ENCODE measurements around the gene DENND1A. TPM values are rescaled to one million over a fixed set of nuclear protein-coding genes. Genes with fewer than 3 reads are reported as not detected.

The DENND1A gene
- total RNA-seq, 1 donor from 2014 or later, result 18.5 TPM

- H3K27me3 Mint-ChIP-seq (ENCODE audit: insufficient read depth), result no peaks in the 10 kb centered on the region
Observed at GRCh38 chr9:123679330-123679987, 250.5 kb downstream of the DENND1A start.

GRCh38 chr9:123678878-123679329 lies 251.0 kb downstream of the DENND1A start:
- Mint-ChIP-seq H3K36me3 (ENCODE audit: low read depth) (no peaks in the 10 kb centered on the region), H3K4me1 (ENCODE audit: low read depth) (peaks cover 20% of the 10 kb centered on the region), H3K27ac (no peak overlapping the region), H3K9me3 (no peaks in the 10 kb centered on the region), H3K4me3 (no peak overlapping the region), H3K27me3 (ENCODE audit: insufficient read depth) (no peaks in the 10 kb centered on the region)
- DNase-seq (ENCODE audit: low spot score), result no peak
- intact Hi-C loops (cut with micrococcal nuclease), result no loop called here

More at GRCh38 chr9:123679330-123679987, 250.5 kb downstream of the DENND1A start:
- Mint-ChIP-seq H3K27ac (no peak overlapping the region), H3K9me3 (no peaks in the 10 kb centered on the region), H3K4me1 (ENCODE audit: low read depth) (peaks cover 26% of the 10 kb centered on the region), H3K4me3 (no peak overlapping the region), H3K36me3 (ENCODE audit: low read depth) (no peaks in the 10 kb centered on the region)
- DNase-seq (ENCODE audit: low spot score), result no peak
- intact Hi-C loops (cut with micrococcal nuclease), result no loop called here

GRCh38 chr9:123678038-123678877 lies 251.7 kb downstream of the DENND1A start:
- Mint-ChIP-seq H3K9me3 (peaks cover under 1% of the 10 kb centered on the region), H3K4me3 (no peak overlapping the region)
- intact Hi-C loops (cut with micrococcal nuclease), result no loop called here

GRCh38 chr9:123676869-123677268 lies 253.1 kb downstream of the DENND1A start:
- DNase-seq (ENCODE audit: low spot score), result no peak
- Mint-ChIP-seq H3K9me3 (peaks cover 7% of the 10 kb centered on the region), H3K36me3 (ENCODE audit: low read depth) (no peaks in the 10 kb centered on the region), H3K27ac (no peak overlapping the region), H3K4me1 (ENCODE audit: low read depth) (peaks cover 20% of the 10 kb centered on the region), H3K27me3 (ENCODE audit: insufficient read depth) (no peaks in the 10 kb centered on the region), H3K4me3 (no peak overlapping the region)
- intact Hi-C loops (cut with micrococcal nuclease), result no loop called here

More at GRCh38 chr9:123678038-123678877, 251.7 kb downstream of the DENND1A start:
- peaks cover 20% of the 10 kb centered on the region for H3K4me1 Mint-ChIP-seq (ENCODE audit: low read depth)
- DNase-seq (ENCODE audit: low spot score), result no peak
- no peak overlapping the region for H3K27ac Mint-ChIP-seq
- H3K27me3 Mint-ChIP-seq (ENCODE audit: insufficient read depth), result no peaks in the 10 kb centered on the region
- H3K36me3 Mint-ChIP-seq (ENCODE audit: low read depth), result no peaks in the 10 kb centered on the region

GRCh38 chr9:123669346-123669745 lies 260.6 kb downstream of the DENND1A start:
- Mint-ChIP-seq H3K9me3 (peaks cover 29% of the 10 kb centered on the region), H3K27ac (no peak overlapping the region), H3K36me3 (ENCODE audit: low read depth) (peaks cover 13% of the 10 kb centered on the region), H3K27me3 (ENCODE audit: insufficient read depth) (no peaks in the 10 kb centered on the region), H3K4me3 (no peak overlapping the region), H3K4me1 (ENCODE audit: low read depth) (no peaks in the 10 kb centered on the region)
- intact Hi-C loops (cut with micrococcal nuclease), result no loop called here
- no peak for DNase-seq (ENCODE audit: low spot score)

GRCh38 chr9:123663529-123663928 lies 266.4 kb downstream of the DENND1A start:
- H3K36me3 Mint-ChIP-seq (ENCODE audit: low read depth), result peaks cover 22% of the 10 kb centered on the region
- H3K4me3 Mint-ChIP-seq, result no peak overlapping the region
- peaks cover 5% of the 10 kb centered on the region for H3K27me3 Mint-ChIP-seq (ENCODE audit: insufficient read depth)

GRCh38 chr9:123662057-123662776 lies 267.7 kb downstream of the DENND1A start:
- DNase-seq (ENCODE audit: low spot score), result no peak
- Mint-ChIP-seq H3K4me3 (no peak overlapping the region), H3K36me3 (ENCODE audit: low read depth) (peaks cover 19% of the 10 kb centered on the region), H3K4me1 (ENCODE audit: low read depth) (no peaks in the 10 kb centered on the region), H3K27me3 (ENCODE audit: insufficient read depth) (peaks cover 5% of the 10 kb centered on the region), H3K27ac (no peak overlapping the region), H3K9me3 (peaks cover 42% of the 10 kb centered on the region)
- intact Hi-C loops (cut with micrococcal nuclease), result no loop called here

More at GRCh38 chr9:123663529-123663928, 266.4 kb downstream of the DENND1A start:
- peaks cover 46% of the 10 kb centered on the region for H3K9me3 Mint-ChIP-seq
- no peak overlapping the region for H3K27ac Mint-ChIP-seq
- H3K4me1 Mint-ChIP-seq (ENCODE audit: low read depth), result no peaks in the 10 kb centered on the region
- intact Hi-C loops (cut with micrococcal nuclease), result no loop called here
- no peak for DNase-seq (ENCODE audit: low spot score)

- Mint-ChIP-seq H3K4me3 (no peak overlapping the region), H3K27ac (no peak overlapping the region), H3K4me1 (ENCODE audit: low read depth) (no peaks in the 10 kb centered on the region), H3K9me3 (peaks cover 37% of the 10 kb centered on the region), H3K36me3 (ENCODE audit: low read depth) (peaks cover 17% of the 10 kb centered on the region), H3K27me3 (ENCODE audit: insufficient read depth) (peaks cover 6% of the 10 kb centered on the region)
- no peak for DNase-seq (ENCODE audit: low spot score)
- intact Hi-C loops (cut with micrococcal nuclease), result no loop called here
Observed at GRCh38 chr9:123660691-123661466, 269.0 kb downstream of the DENND1A start.

GRCh38 chr9:123659358-123659757 lies 270.6 kb downstream of the DENND1A start:
- no peak overlapping the region for H3K4me3 Mint-ChIP-seq
- peaks cover 24% of the 10 kb centered on the region for H3K9me3 Mint-ChIP-seq
- no peak for DNase-seq (ENCODE audit: low spot score)
- no peak overlapping the region for H3K27ac Mint-ChIP-seq
- no peaks in the 10 kb centered on the region for H3K4me1 Mint-ChIP-seq (ENCODE audit: low read depth)
- H3K27me3 Mint-ChIP-seq (ENCODE audit: insufficient read depth), result peaks cover 6% of the 10 kb centered on the region
- intact Hi-C loops (cut with micrococcal nuclease), result no loop called here
- H3K36me3 Mint-ChIP-seq (ENCODE audit: low read depth), result peaks cover 11% of the 10 kb centered on the region

- H3K9me3 Mint-ChIP-seq, result peaks cover 21% of the 10 kb centered on the region
- DNase-seq (ENCODE audit: low spot score), result no peak
- H3K4me1 Mint-ChIP-seq (ENCODE audit: low read depth), result no peaks in the 10 kb centered on the region
- H3K27me3 Mint-ChIP-seq (ENCODE audit: insufficient read depth), result peaks cover 6% of the 10 kb centered on the region
- no peak overlapping the region for H3K4me3 Mint-ChIP-seq
- peaks cover 9% of the 10 kb centered on the region for H3K36me3 Mint-ChIP-seq (ENCODE audit: low read depth)
- H3K27ac Mint-ChIP-seq, result no peak overlapping the region
- intact Hi-C loops (cut with micrococcal nuclease), result no loop called here
Observed at GRCh38 chr9:123658792-123659191, 271.1 kb downstream of the DENND1A start.

GRCh38 chr9:123657941-123658340 lies 272.0 kb downstream of the DENND1A start:
- Mint-ChIP-seq H3K4me1 (ENCODE audit: low read depth) (no peaks in the 10 kb centered on the region), H3K27me3 (ENCODE audit: insufficient read depth) (peaks cover 6% of the 10 kb centered on the region), H3K9me3 (peaks cover 19% of the 10 kb centered on the region), H3K27ac (no peak overlapping the region), H3K36me3 (ENCODE audit: low read depth) (peaks cover 9% of the 10 kb centered on the region), H3K4me3 (no peak overlapping the region)
- DNase-seq (ENCODE audit: low spot score), result no peak
- intact Hi-C loops (cut with micrococcal nuclease), result no loop called here

- H3K27me3 Mint-ChIP-seq (ENCODE audit: insufficient read depth), result peaks cover 8% of the 10 kb centered on the region
- no peak overlapping the region for H3K4me3 Mint-ChIP-seq
- no peak overlapping the region for H3K27ac Mint-ChIP-seq
- H3K9me3 Mint-ChIP-seq, result peaks cover 10% of the 10 kb centered on the region
- intact Hi-C loops (cut with micrococcal nuclease), result no loop called here
- no peaks in the 10 kb centered on the region for H3K4me1 Mint-ChIP-seq (ENCODE audit: low read depth)
- DNase-seq (ENCODE audit: low spot score), result no peak
- peaks cover 4% of the 10 kb centered on the region for H3K36me3 Mint-ChIP-seq (ENCODE audit: low read depth)
Observed at GRCh38 chr9:123657099-123657498, 272.8 kb downstream of the DENND1A start.

Data from activated T-helper 1 cell treated with anti-CD3 and anti-CD28 coated beads, Interleukin-12 subunit alpha, Interleukin-12 subunit beta, Interleukin-2, Interleukin-4 antibody, amounts not matched to agents 30 ng/mL and 10 ng/mL and 1 ng/mL, durations not matched to agents 14 hours and 24 hours and 36 hours (primary cell).